ENCODE measurements around the gene OR10A3.

The OR10A3 gene

DNA sequence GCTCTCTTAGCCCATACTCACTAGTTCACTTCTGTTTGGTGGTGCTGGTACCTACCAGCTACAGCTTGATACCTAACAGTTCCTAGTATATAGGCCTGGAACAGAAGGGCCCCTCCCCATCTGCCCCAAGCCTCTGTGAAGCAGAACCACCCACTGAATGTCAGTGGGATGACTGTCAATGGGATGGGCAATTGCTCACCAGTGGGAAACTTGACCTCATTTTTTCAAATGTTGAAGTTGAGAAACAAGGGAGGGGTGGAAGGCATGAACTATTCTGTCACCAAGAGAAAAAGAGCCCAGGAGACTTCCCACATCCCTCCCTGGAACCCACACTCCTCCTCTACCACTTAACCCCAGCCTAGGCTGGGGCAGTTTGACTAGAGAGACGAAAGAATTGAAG lies 23.9 kb upstream of the OR10A3 start, which contains the start of gene NLRP10:
NLRP10 (minus strand) TSS at position 62 of the 400 bp plus-strand sequence. CDS start 1,952 bp downstream, outside the sequence.
- TF ChIP-seq TAF1 (IDR thresholded peaks at IDR 0.05; ENCODE audit: borderline replicate concordance, insufficient read depth, low read length) (no peak), POLR2AphosphoS5 (IDR thresholded peaks at IDR 0.05; ENCODE audit: low read depth, low read length) (no peak), SIN3A (IDR thresholded peaks at IDR 0.05; ENCODE audit: borderline replicate concordance, insufficient read depth, low read length) (no peak), FOXP2 (optimal IDR thresholded peaks at IDR 0.05; ENCODE audit: borderline replicate concordance, extremely low read depth, extremely low read length, insufficient read depth) (no peak)
- TF ChIP-seq, protein P1, sequence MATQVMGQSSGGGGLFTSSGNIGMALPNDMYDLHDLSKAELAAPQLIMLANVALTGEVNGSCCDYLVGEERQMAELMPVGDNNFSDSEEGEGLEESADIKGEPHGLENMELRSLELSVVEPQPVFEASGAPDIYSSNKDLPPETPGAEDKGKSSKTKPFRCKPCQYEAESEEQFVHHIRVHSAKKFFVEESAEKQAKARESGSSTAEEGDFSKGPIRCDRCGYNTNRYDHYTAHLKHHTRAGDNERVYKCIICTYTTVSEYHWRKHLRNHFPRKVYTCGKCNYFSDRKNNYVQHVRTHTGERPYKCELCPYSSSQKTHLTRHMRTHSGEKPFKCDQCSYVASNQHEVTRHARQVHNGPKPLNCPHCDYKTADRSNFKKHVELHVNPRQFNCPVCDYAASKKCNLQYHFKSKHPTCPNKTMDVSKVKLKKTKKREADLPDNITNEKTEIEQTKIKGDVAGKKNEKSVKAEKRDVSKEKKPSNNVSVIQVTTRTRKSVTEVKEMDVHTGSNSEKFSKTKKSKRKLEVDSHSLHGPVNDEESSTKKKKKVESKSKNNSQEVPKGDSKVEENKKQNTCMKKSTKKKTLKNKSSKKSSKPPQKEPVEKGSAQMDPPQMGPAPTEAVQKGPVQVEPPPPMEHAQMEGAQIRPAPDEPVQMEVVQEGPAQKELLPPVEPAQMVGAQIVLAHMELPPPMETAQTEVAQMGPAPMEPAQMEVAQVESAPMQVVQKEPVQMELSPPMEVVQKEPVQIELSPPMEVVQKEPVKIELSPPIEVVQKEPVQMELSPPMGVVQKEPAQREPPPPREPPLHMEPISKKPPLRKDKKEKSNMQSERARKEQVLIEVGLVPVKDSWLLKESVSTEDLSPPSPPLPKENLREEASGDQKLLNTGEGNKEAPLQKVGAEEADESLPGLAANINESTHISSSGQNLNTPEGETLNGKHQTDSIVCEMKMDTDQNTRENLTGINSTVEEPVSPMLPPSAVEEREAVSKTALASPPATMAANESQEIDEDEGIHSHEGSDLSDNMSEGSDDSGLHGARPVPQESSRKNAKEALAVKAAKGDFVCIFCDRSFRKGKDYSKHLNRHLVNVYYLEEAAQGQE (IDR thresholded peaks at IDR 0.05; ENCODE audit: insufficient read depth in 1 of 2, low read depth in 2 of 2, low read length in 2 of 2), result no peak

DNA sequence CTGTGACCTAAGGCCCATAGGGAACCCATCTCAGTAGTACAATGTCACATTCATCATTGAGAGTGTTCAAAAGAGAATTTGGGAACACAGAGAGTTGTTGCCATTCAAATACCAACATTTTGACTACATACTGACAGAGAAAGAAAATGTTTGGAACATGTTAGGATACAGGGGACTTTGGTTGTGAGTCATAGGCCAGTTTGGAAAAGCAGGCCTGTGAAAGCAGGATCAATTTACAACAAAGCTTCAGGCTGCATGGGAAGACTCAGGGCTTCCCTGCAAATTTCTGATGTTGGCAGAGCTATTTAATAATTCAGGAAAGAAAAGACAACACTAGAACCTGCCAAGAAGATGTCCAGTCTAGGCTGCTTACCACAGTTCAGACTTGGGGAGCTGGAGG lies 23.4 kb upstream of the OR10A3 start:
- TF ChIP-seq POLR2AphosphoS5 (IDR thresholded peaks at IDR 0.05; ENCODE audit: low read depth, low read length) (no peak), SIN3A (IDR thresholded peaks at IDR 0.05; ENCODE audit: borderline replicate concordance, insufficient read depth, low read length) (no peak), TAF1 (IDR thresholded peaks at IDR 0.05; ENCODE audit: borderline replicate concordance, insufficient read depth, low read length) (no peak), FOXP2 (optimal IDR thresholded peaks at IDR 0.05; ENCODE audit: borderline replicate concordance, extremely low read depth, extremely low read length, insufficient read depth) (no peak)
- TF ChIP-seq, protein P1 (IDR thresholded peaks at IDR 0.05; ENCODE audit: insufficient read depth in 1 of 2, low read depth in 2 of 2, low read length in 2 of 2), result no peak

DNA sequence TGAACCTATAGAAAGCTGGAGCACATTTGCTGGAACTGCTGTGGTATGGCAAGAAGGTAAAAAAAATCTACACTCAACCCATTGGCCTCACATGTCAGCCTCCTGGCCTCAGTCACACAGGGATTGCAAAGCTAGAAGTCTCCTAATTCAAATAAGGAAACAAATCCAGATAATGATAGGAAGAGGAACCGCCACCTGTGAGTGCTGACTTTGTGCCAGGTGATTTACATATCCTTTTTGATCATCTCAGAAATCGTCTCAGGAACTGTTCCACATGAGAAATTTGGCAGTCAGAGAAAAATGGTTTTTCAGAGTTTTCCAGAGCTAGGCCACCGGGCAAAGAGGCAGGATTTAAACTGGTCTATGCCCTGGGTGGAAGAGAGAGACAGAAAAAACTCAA lies 22.8 kb upstream of the OR10A3 start:
- TF ChIP-seq TAF1 (IDR thresholded peaks at IDR 0.05; ENCODE audit: borderline replicate concordance, insufficient read depth, low read length) (no peak), POLR2AphosphoS5 (IDR thresholded peaks at IDR 0.05; ENCODE audit: low read depth, low read length) (no peak), SIN3A (IDR thresholded peaks at IDR 0.05; ENCODE audit: borderline replicate concordance, insufficient read depth, low read length) (no peak), FOXP2 (optimal IDR thresholded peaks at IDR 0.05; ENCODE audit: borderline replicate concordance, extremely low read depth, extremely low read length, insufficient read depth) (no peak)
- TF ChIP-seq, protein P1 (IDR thresholded peaks at IDR 0.05; ENCODE audit: insufficient read depth in 1 of 2, low read depth in 2 of 2, low read length in 2 of 2), result no peak

DNA sequence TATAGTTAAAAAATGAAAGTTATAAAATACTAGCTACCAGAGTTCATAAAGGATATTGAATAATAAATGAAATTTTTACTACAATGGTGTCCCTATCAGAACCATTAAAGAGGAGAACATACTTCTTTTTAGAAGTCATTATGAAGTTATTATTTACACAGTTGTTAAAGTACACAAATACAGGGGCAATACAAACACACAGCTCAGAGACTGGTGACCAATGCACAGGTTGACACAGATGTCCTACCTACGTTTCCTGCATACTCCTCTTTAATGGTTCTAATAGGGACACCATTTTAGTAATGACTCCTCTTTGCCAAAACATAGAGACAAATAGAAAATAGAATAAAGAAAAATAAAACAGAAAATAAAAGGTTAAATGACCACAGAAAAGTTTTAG lies 13.7 kb upstream of the OR10A3 start:
- TF ChIP-seq TAF1 (IDR thresholded peaks at IDR 0.05; ENCODE audit: borderline replicate concordance, insufficient read depth, low read length) (no peak), FOXP2 (optimal IDR thresholded peaks at IDR 0.05; ENCODE audit: borderline replicate concordance, extremely low read depth, extremely low read length, insufficient read depth) (no peak), SIN3A (IDR thresholded peaks at IDR 0.05; ENCODE audit: borderline replicate concordance, insufficient read depth, low read length) (no peak), POLR2AphosphoS5 (IDR thresholded peaks at IDR 0.05; ENCODE audit: low read depth, low read length) (no peak)
- TF ChIP-seq, protein P1 (IDR thresholded peaks at IDR 0.05; ENCODE audit: insufficient read depth in 1 of 2, low read depth in 2 of 2, low read length in 2 of 2), result no peak

DNA sequence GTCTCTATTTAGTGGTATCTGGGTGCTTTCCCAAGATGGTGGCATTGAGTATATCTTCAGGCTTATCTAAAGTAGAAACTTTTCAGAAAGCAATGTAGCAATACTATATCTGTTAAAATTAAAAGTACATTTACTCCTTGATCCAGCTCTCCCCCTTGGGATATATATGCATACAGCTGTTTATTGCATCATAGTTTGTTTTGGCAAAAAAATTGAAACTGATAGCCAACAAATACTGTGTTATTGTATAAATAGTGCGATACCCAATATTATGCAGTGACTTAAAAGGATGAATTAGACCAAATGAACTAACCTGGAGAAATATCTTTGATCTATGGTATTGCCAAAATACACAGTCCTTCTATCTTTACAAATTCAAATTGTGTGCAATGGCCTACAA lies 8.4 kb upstream of the OR10A3 start:
- TF ChIP-seq, protein P1 (IDR thresholded peaks at IDR 0.05; ENCODE audit: insufficient read depth in 1 of 2, low read depth in 2 of 2, low read length in 2 of 2), result no peak
- TF ChIP-seq SIN3A (IDR thresholded peaks at IDR 0.05; ENCODE audit: borderline replicate concordance, insufficient read depth, low read length), result no peak
- no peak for TF ChIP-seq FOXP2 (optimal IDR thresholded peaks at IDR 0.05; ENCODE audit: borderline replicate concordance, extremely low read depth, extremely low read length, insufficient read depth)
- TF ChIP-seq TAF1 (IDR thresholded peaks at IDR 0.05; ENCODE audit: borderline replicate concordance, insufficient read depth, low read length), result no peak
- no peak for TF ChIP-seq POLR2AphosphoS5 (IDR thresholded peaks at IDR 0.05; ENCODE audit: low read depth, low read length)

Data from PFSK-1 (cell line).